Measurements from ENCODE around the gene SLC10A6. TPM values are rescaled to one million over a fixed set of nuclear protein-coding genes. Genes with fewer than 3 reads are reported as not detected.

SLC10A6 gene
- total RNA-seq, 2 donors from 2014 or later = 0.43 to 0.53 TPM

- ATAC-seq (no peak), DNase-seq (no peak)
- intact Hi-C loops (cut with DNase I, micrococcal nuclease) = no loop called here
These were observed 31.0 kb downstream of the SLC10A6 start for GRCh38 chr4:86818211-86818610.

GRCh38 chr4:86816501-86817273 lies 32.5 kb downstream of the SLC10A6 start:
- ATAC-seq (no peak), DNase-seq (no peak)
- intact Hi-C loops (cut with DNase I, micrococcal nuclease) = no loop called here

- DNase-seq (no peak), ATAC-seq (no peak)
- intact Hi-C loops (cut with DNase I, micrococcal nuclease) = no loop called here
These were observed 33.5 kb downstream of the SLC10A6 start for GRCh38 chr4:86815653-86816052.

GRCh38 chr4:86810847-86811246 lies 38.3 kb downstream of the SLC10A6 start:
- intact Hi-C loops (cut with DNase I, micrococcal nuclease) = no loop called here

GRCh38 chr4:86809809-86810208 lies 39.4 kb downstream of the SLC10A6 start:
- intact Hi-C loops (cut with DNase I, micrococcal nuclease) = no loop called here
- DNase-seq (no peak), ATAC-seq (no peak)

More at GRCh38 chr4:86810847-86811246, 38.3 kb downstream of the SLC10A6 start:
- DNase-seq (no peak), ATAC-seq (no peak)

GRCh38 chr4:86791126-86791525 lies 58.1 kb downstream of the SLC10A6 start:
- intact Hi-C loops (cut with DNase I, micrococcal nuclease) = no loop called here
- ATAC-seq = no peak
- no peak for DNase-seq

GRCh38 chr4:86788826-86789225 lies 60.4 kb downstream of the SLC10A6 start:
- intact Hi-C loops (cut with DNase I, micrococcal nuclease) = no loop called here
- DNase-seq (no peak), ATAC-seq (no peak)

- ATAC-seq (no peak), DNase-seq (no peak)
- intact Hi-C loops (cut with DNase I, micrococcal nuclease) = no loop called here
These were observed 71.0 kb downstream of the SLC10A6 start for GRCh38 chr4:86778175-86778574.

GRCh38 chr4:86775061-86775460 lies 74.1 kb downstream of the SLC10A6 start:
- intact Hi-C loops (cut with DNase I, micrococcal nuclease) = no loop called here
- DNase-seq = no peak

More at GRCh38 chr4:86775061-86775460, 74.1 kb downstream of the SLC10A6 start:
- ATAC-seq = no peak

Other genes with a start within 250 kb of the SLC10A6 start
- gene C4orf36, start 43.0 kb upstream of the SLC10A6 start, total RNA-seq = under 1 TPM; 0.82 to 0.92 TPM
- gene AFF1, start 85.6 kb upstream of the SLC10A6 start, total RNA-seq = 10 to 100 TPM; 86.2 to 95.2 TPM